ENCODE data around the gene SLC22A23.
A peak's percentile ranks its signal among the peaks of the same experiment; 100 is the strongest.

The SLC22A23 gene

GRCh38 chr6:3471711-3472110, 14.9 kb upstream of the SLC22A23 start:
- DNase-seq (ENCODE audit: low read depth), result no peak

GRCh38 chr6:3471286-3471685, 14.4 kb upstream of the SLC22A23 start:
- no peak for DNase-seq (ENCODE audit: low read depth)

GRCh38 chr6:3468585-3468984, 11.7 kb upstream of the SLC22A23 start:
- no peak for DNase-seq (ENCODE audit: low read depth)

GRCh38 chr6:3467996-3468395, 11.1 kb upstream of the SLC22A23 start:
- no peak for DNase-seq (ENCODE audit: low read depth)

- DNase-seq (ENCODE audit: low read depth), result no peak
These were observed 9.8 kb upstream of the SLC22A23 start for GRCh38 chr6:3466488-3467219.

- no peak for DNase-seq (ENCODE audit: low read depth)
These were observed 3.4 kb upstream of the SLC22A23 start for GRCh38 chr6:3460253-3460652.

- no peak for DNase-seq (ENCODE audit: low read depth)
These were observed 2.0 kb upstream of the SLC22A23 start for GRCh38 chr6:3458706-3459421.

GRCh38 chr6:3457710-3458602, 1.1 kb upstream of the SLC22A23 start:
- no peak for DNase-seq (ENCODE audit: low read depth)

- DNase-seq (ENCODE audit: low read depth), result no peak
These were observed 404 bp downstream of the SLC22A23 start for GRCh38 chr6:3456395-3456897.

GRCh38 chr6:3455569-3456394, 1.1 kb downstream of the SLC22A23 start:
- no peak for DNase-seq (ENCODE audit: low read depth)

- DNase-seq (ENCODE audit: low read depth), result peak; percentile 34
These were observed 1.7 kb downstream of the SLC22A23 start for GRCh38 chr6:3455147-3455568.

GRCh38 chr6:3454273-3455010, 2.4 kb downstream of the SLC22A23 start:
- no peak for DNase-seq (ENCODE audit: low read depth)

- DNase-seq (ENCODE audit: low read depth), result no peak
These were observed 3.2 kb downstream of the SLC22A23 start for GRCh38 chr6:3453413-3454272.

- no peak for DNase-seq (ENCODE audit: low read depth)
These were observed 5.4 kb downstream of the SLC22A23 start for GRCh38 chr6:3451498-3451897.

- no peak for DNase-seq (ENCODE audit: low read depth)
These were observed 6.0 kb downstream of the SLC22A23 start for GRCh38 chr6:3450888-3451287.

GRCh38 chr6:3449750-3450305, 7.0 kb downstream of the SLC22A23 start:
- DNase-seq (ENCODE audit: low read depth), result no peak

- no peak for DNase-seq (ENCODE audit: low read depth)
These were observed 7.5 kb downstream of the SLC22A23 start for GRCh38 chr6:3449321-3449720.

- DNase-seq (ENCODE audit: low read depth), result no peak
These were observed 9.8 kb downstream of the SLC22A23 start for GRCh38 chr6:3447005-3447404.

GRCh38 chr6:3446184-3446583, 10.7 kb downstream of the SLC22A23 start:
- DNase-seq (ENCODE audit: low read depth), result no peak
